IMR-90 (cell line): ENCODE results near the gene SURF2. TPM values are rescaled to one million over a fixed set of nuclear protein-coding genes. Genes with fewer than 3 reads are reported as not detected.

ENCODE experiments used
- ATAC-seq: fragments of 200-7000 bp; cut with Tn5 transposase; 2 replicates; pipeline ENCODE4 v1.9.1; 2020; ENCODE audit warnings: low read depth, mild to moderate bottlenecking, moderate library complexity
- BruUV-seq: library from RNA; stranded (reverse); fragments of 400-500 nt; replicated peaks from 2 replicates; lab custom pipeline; 2021; lab: Mats Ljungman, UMichigan
- CTCF ChIA-PET: fragments of 300-600 bp; formaldehyde crosslinking; extraction: SDS; loops from one replicate; lab custom pipeline; 2021; ENCODE audit warnings: antibody characterized with exemption; lab: Yijun Ruan, JAX
- POLR2A ChIA-PET: fragments of 300-600 bp; sonication (Branson Sonifier 250); formaldehyde crosslinking; loops from one replicate; lab custom pipeline; 2022; ENCODE audit warnings: antibody characterized with exemption; ENCODE audit not compliant: unreplicated experiment; lab: Charles Lee
- DNase-seq: peaks from one replicate; pipeline ENCODE4 v3.0.0; 2013
- H2AFZ ChIP-seq: replicated peaks from 2 replicates; pipeline ENCODE3; 2013; ENCODE audit warnings: low read length, mild to moderate bottlenecking; ENCODE audit not compliant: poor library complexity
- H2AK5ac ChIP-seq: 2 replicates; pipeline ENCODE4 v1.6.1; 2013; ENCODE audit warnings: low read depth, low read length, inconsistent platforms
- H2AK9ac ChIP-seq: replicated peaks from 2 replicates; pipeline ENCODE3; 2013; ENCODE audit warnings: mild to moderate bottlenecking, low read depth, low read length, moderate library complexity; ENCODE audit not compliant: poor library complexity
- H2BK120ac ChIP-seq: 2 replicates; pipeline ENCODE4 v1.6.1; 2013; ENCODE audit warnings: low read depth, low read length, inconsistent platforms
- H2BK15ac ChIP-seq: 3 replicates; pipeline ENCODE4 v1.6.1; 2013; ENCODE audit warnings: low read depth, low read length, inconsistent platforms
- H2BK20ac ChIP-seq: 2 replicates; pipeline ENCODE4 v1.6.1; 2013; ENCODE audit warnings: low read depth, mild to moderate bottlenecking, inconsistent platforms, low read length, moderate library complexity
- H2BK5ac ChIP-seq: 2 replicates; pipeline ENCODE4 v1.6.1; 2013; ENCODE audit warnings: mild to moderate bottlenecking, low read depth, low read length, inconsistent platforms; ENCODE audit not compliant: poor library complexity, severe bottlenecking
- H3K14ac ChIP-seq: replicated peaks from 2 replicates; pipeline ENCODE4 v1.6.1; 2013; ENCODE audit warnings: low read depth, low read length, inconsistent platforms
- H3K18ac ChIP-seq: 2 replicates; pipeline ENCODE4 v1.6.1; 2013; ENCODE audit warnings: low read depth, low read length, control low read depth
- H3K23ac ChIP-seq: 2 replicates; pipeline ENCODE4 v1.6.1; 2013; ENCODE audit warnings: low read depth, low read length, inconsistent platforms
- H3K27ac ChIP-seq: 2 replicates; pipeline ENCODE4 v1.5.1; 2013; ENCODE audit warnings: mild to moderate bottlenecking, control low read depth, low read length; ENCODE audit not compliant: insufficient read depth
- H3K27me3 ChIP-seq: 2 replicates; pipeline ENCODE4 v1.6.1; 2013; ENCODE audit warnings: low read length; ENCODE audit not compliant: control insufficient read depth, insufficient read depth
- H3K36me3 ChIP-seq: 2 replicates; pipeline ENCODE4 v1.6.1; 2013; ENCODE audit warnings: low read length, mixed read lengths; ENCODE audit not compliant: control insufficient read depth, insufficient read depth
- H3K4ac ChIP-seq: 2 replicates; pipeline ENCODE4 v1.6.1; 2013; ENCODE audit warnings: low read depth, low read length, inconsistent platforms
- H3K4me1 ChIP-seq: 2 replicates; pipeline ENCODE4 v1.6.1; 2013; ENCODE audit warnings: low read length, mixed read lengths; ENCODE audit not compliant: control insufficient read depth, insufficient read depth
- H3K4me2 ChIP-seq: 2 replicates; pipeline ENCODE4 v1.6.1; 2013; ENCODE audit warnings: low read depth, mild to moderate bottlenecking, control low read depth, low read length, moderate library complexity
- H3K4me3 ChIP-seq: 2 replicates; pipeline ENCODE4 v1.5.1; 2013; ENCODE audit warnings: low read depth, mild to moderate bottlenecking, control low read depth, low read length, moderate library complexity; ENCODE audit not compliant: insufficient read depth
- H3K56ac ChIP-seq: 2 replicates; pipeline ENCODE4 v1.6.1; 2013; ENCODE audit warnings: low read length, inconsistent platforms; ENCODE audit not compliant: insufficient read depth; ENCODE audit errors: extremely low read depth
- H3K79me1 ChIP-seq, 2 experiments: 2 replicates each; pipeline ENCODE4 v1.6.1; 2013; ENCODE audit warnings: low read length in 2 of 2, inconsistent platforms in 1 of 2, low read depth in 1 of 2
- H3K9ac ChIP-seq: 2 replicates; pipeline ENCODE4 v1.6.1; 2013; ENCODE audit warnings: low read depth, low read length, control low read depth
- H3K9me1 ChIP-seq: 2 replicates; pipeline ENCODE4 v1.6.1; 2013; ENCODE audit warnings: low read length, inconsistent platforms; ENCODE audit not compliant: insufficient read depth
- H3K9me3 ChIP-seq: 2 replicates; pipeline ENCODE4 v1.6.1; 2013; ENCODE audit warnings: low read length; ENCODE audit not compliant: control insufficient read depth, insufficient read depth
- H4K20me1 ChIP-seq: 2 replicates; pipeline ENCODE4 v1.6.1; 2013; ENCODE audit warnings: low read length, inconsistent platforms; ENCODE audit not compliant: insufficient read depth
- H4K5ac ChIP-seq: 2 replicates; pipeline ENCODE4 v1.6.1; 2013; ENCODE audit warnings: mild to moderate bottlenecking, low read depth, low read length, control low read depth
- H4K8ac ChIP-seq, 2 experiments: 2 replicates each; pipeline ENCODE4 v1.6.1; 2013; ENCODE audit warnings: low read depth in 2 of 2, low read length in 2 of 2, control low read depth in 1 of 2, inconsistent platforms in 1 of 2
- H4K91ac ChIP-seq: 2 replicates; pipeline ENCODE4 v1.6.1; 2013; ENCODE audit warnings: low read depth, low read length, inconsistent platforms; ENCODE audit not compliant: insufficient read depth
- BHLHE40 ChIP-seq: fragments of 150-350 bp; IDR thresholded peaks from 2 replicates; pipeline ENCODE4 v1.6.1; 2016; ENCODE audit warnings: mild to moderate bottlenecking, low read depth, low read length
- CEBPB ChIP-seq: IDR thresholded peaks from 2 replicates; pipeline ENCODE4 v1.6.1; 2012; ENCODE audit warnings: low read depth, low read length, improper control_type of control experiment
- CHD1 ChIP-seq: IDR thresholded peaks from 2 replicates; pipeline ENCODE4 v1.6.1; 2012; ENCODE audit warnings: low read depth, low read length, improper control_type of control experiment
- CTCF ChIP-seq: conservative IDR thresholded peaks from 2 replicates; pipeline ENCODE4 v1.5.1; 2012; ENCODE audit warnings: mild to moderate bottlenecking, low read depth, low read length, improper control_type of control experiment
- MAFK ChIP-seq: IDR thresholded peaks from 2 replicates; pipeline ENCODE4 v1.6.1; 2012; ENCODE audit warnings: low read depth, low read length, improper control_type of control experiment
- NFE2L2 ChIP-seq: fragments of 150-350 bp; IDR thresholded peaks from 2 replicates; pipeline ENCODE4 v1.6.1; 2016; ENCODE audit warnings: low read depth, mild to moderate bottlenecking, low read length
- POLR2A ChIP-seq: IDR thresholded peaks from 2 replicates; pipeline ENCODE4 v1.6.1; 2012; ENCODE audit warnings: mild to moderate bottlenecking, low read depth, low read length
- RAD21 ChIP-seq: IDR thresholded peaks from 2 replicates; pipeline ENCODE4 v1.6.1; 2012; ENCODE audit warnings: low read length, improper control_type of control experiment
- RFX5 ChIP-seq: IDR thresholded peaks from 2 replicates; pipeline ENCODE4 v1.8.0; 2012; ENCODE audit warnings: low read depth, mild to moderate bottlenecking, low read length, moderate library complexity
- USF2 ChIP-seq: fragments of 150-350 bp; IDR thresholded peaks from 2 replicates; pipeline ENCODE4 v1.6.1; 2017; ENCODE audit warnings: mild to moderate bottlenecking, antibody characterized with exemption, low read length, low read depth
- WGBS, 2 experiments: methylation state at CpG; one replicate each; pipeline versions ENCODE4 v1.1.5 to v1.1.7; 2013; ENCODE audit warnings: missing lambda C conversion rate in 2 of 2; ENCODE audit not compliant: insufficient read length in 1 of 2; ENCODE audit errors: extremely low coverage in 2 of 2; 5-methylcytosine and 5-hydroxymethylcytosine counted together
- dilution Hi-C: fragments of 300-500 bp; cut with HindIII; formaldehyde crosslinking; loops from one replicate; pipeline ENCODE4 v1.14.3; 2018; ENCODE audit warnings: low sequenced_read_pairs; ENCODE audit not compliant: unreplicated experiment
- in situ Hi-C: fragments of 300-500 bp; cut with MboI; formaldehyde crosslinking; loops from 3 replicates; pipeline ENCODE4 v1.14.3; 2019; ENCODE audit warnings: low sequenced_read_pairs, inconsistent platforms, mixed read lengths
- intact Hi-C: fragments of 100-400 bp; cut with micrococcal nuclease; formaldehyde crosslinking; loops from 2 replicates; pipeline ENCODE4 v1.10.0; 2022
- polyA plus RNA-seq, 3 experiments: library from polyadenylated mRNA; depleted of rRNA; stranded (reverse); fragments of >200 nt; gene quantifications; 2 replicates each; pipeline ENCODE4 v1.2.3, GENCODE V29; 2012; ENCODE audit warnings: low replicate concordance in 1 of 3
- total RNA-seq: library from RNA; depleted of rRNA; stranded (reverse); fragments of >200 nt; gene quantifications from 2 replicates; pipeline ENCODE4 v1.2.3, GENCODE V29; 2012

The SURF2 gene
- total and polyA plus RNA-seq, 2 of the 4 experiments (the other 2 are of a cell fraction) = 9.9 to 16.3 TPM

- TF ChIP-seq RFX5 (no peak), RAD21 (no peak)
Measured at GRCh38 chr9:133375116-133375723, 18.9 kb downstream of the SURF2 start (continued).

- Histone ChIP-seq H3K56ac (peak within 1 kb of the TSS; percentile 91), H3K23ac (peak within 1 kb of the TSS; percentile 87), H3K79me1 (peaks cover 0 to 26% of the 10 kb centered on the region in 2 experiments; a peak in 2 of 4 replicates), H3K27me3 (no peaks in the 10 kb centered on the region), H4K91ac (peak within 1 kb of the TSS; percentile 65), H3K18ac (peak within 1 kb of the TSS; percentile 12), H2BK120ac (peak within 1 kb of the TSS; percentile 58; the same call in 1 of the 2 replicates), H3K9me3 (no peaks in the 10 kb centered on the region), H3K4me3 (peak within 1 kb of the TSS; percentile 84), H3K36me3 (peaks cover 19% of the 10 kb centered on the region), H2BK20ac (no peak within 1 kb of the TSS), H2BK15ac (0 out of 3 replicates have a peak within 1 kb of the TSS, but pooled peaks have one; percentile 3), H2AK5ac (peak within 1 kb of the TSS; percentile 76), H4K5ac (peak within 1 kb of the TSS; percentile 62), H3K27ac (peak within 1 kb of the TSS; percentile 89), H3K4me2 (peak within 1 kb of the TSS; percentile 97), H4K8ac (peak within 1 kb of the TSS; percentile 37 to 82; a peak in 3 of 4 replicates), H3K4ac (peak within 1 kb of the TSS; percentile 91), H4K20me1 (peaks cover 43% of the 10 kb centered on the region), H2AK9ac (peak within 1 kb of the TSS; percentile 94), H3K14ac (peak within 1 kb of the TSS; percentile 89), H2BK5ac (peak within 1 kb of the TSS; percentile 86), H3K9ac (peak within 1 kb of the TSS; percentile 97), H3K4me1 (peaks cover 11% of the 10 kb centered on the region), H3K9me1 (peaks cover 13% of the 10 kb centered on the region), H2AFZ (peak within 1 kb of the TSS; percentile 96)
- in situ Hi-C loops (no loop called here), dilution Hi-C loops (no loop called here), intact Hi-C loops (no loop called here)
- BruUV-seq = no TSS peak
- DNase-seq (peak; percentile 94), ATAC-seq (peak; percentile 95)
- CTCF ChIA-PET = no interaction called here
- POLR2A ChIA-PET = no interaction called here
- 0% methylated on average over 87 of the region's 120 CpGs; no CpG with 5 or more reads in 1 of the 2 experiments for WGBS, 2 experiments
- TF ChIP-seq RAD21 (no peak), NFE2L2 (no peak), CHD1 (peak; percentile 79), BHLHE40 (0 out of 2 replicates have a peak, but pooled peaks have one; percentile 15), CEBPB (no peak), CTCF (no peak), RFX5 (no peak), POLR2A (peak; percentile 98), USF2 (no peak), MAFK (no peak)
Measured at GRCh38 chr9:133375724-133376654, 19.6 kb downstream of the SURF2 start, which contains the start of the genes STKLD1 and SURF4. Gene STKLD1, plus strand, starts transcription at chr9:133376366. Its CDS starts 108 bp downstream, at chr9:133376474. Gene SURF4, minus strand, starts transcription at chr9:133376060. Its CDS starts 91 bp downstream, at chr9:133375969.
